Neural cell (in vitro differentiated cells): ENCODE measurements around the gene PRRC2B. TPM values are rescaled to one million over a fixed set of nuclear protein-coding genes. Genes with fewer than 3 reads are reported as not detected.

Experiments
- H2AFZ ChIP-seq: fragments of 200-600, 300-800 bp; sonication (generic), shearing (Covaris generic); 2 replicates; pipeline ENCODE4 v1.6.0; 2014; ENCODE audit warnings: low read depth, mild to moderate bottlenecking, antibody characterized with exemption, low read length, moderate library complexity
- H3F3A ChIP-seq: fragments of 200-600 bp; shearing (Covaris generic); 2 replicates; pipeline ENCODE4 v1.6.1; 2016; ENCODE audit warnings: mild to moderate bottlenecking, moderate library complexity, mixed read lengths, antibody characterized with exemption, low read length; ENCODE audit not compliant: insufficient read depth, poor library complexity, severe bottlenecking
- H3K27ac ChIP-seq: fragments of 200-600, 300-800 bp; sonication (generic), shearing (Covaris generic); 2 replicates; pipeline ENCODE4 v1.5.1; 2014; ENCODE audit warnings: mild to moderate bottlenecking, low read length, moderate library complexity
- H3K27me3 ChIP-seq: fragments of 300-800, 200-600 bp; sonication (generic), shearing (Covaris generic); 2 replicates; pipeline ENCODE4 v1.6.0; 2014; ENCODE audit warnings: mild to moderate bottlenecking, low read depth, low read length, moderate library complexity; ENCODE audit not compliant: insufficient read depth
- H3K36me3 ChIP-seq: fragments of 300-800, 200-600 bp; sonication (generic), shearing (Covaris generic); 2 replicates; pipeline ENCODE4 v1.5.1; 2014; ENCODE audit warnings: mild to moderate bottlenecking, antibody characterized with exemption, low read length, moderate library complexity; ENCODE audit not compliant: insufficient read depth
- H3K4me2 ChIP-seq: fragments of 300-800, 200-600 bp; sonication (generic), shearing (Covaris generic); 2 replicates; pipeline ENCODE4 v1.6.0; 2014; ENCODE audit warnings: mild to moderate bottlenecking, low read length
- H3K4me3 ChIP-seq: fragments of 300-800, 200-600 bp; sonication (generic), shearing (Covaris generic); 2 replicates; pipeline ENCODE4 v1.5.1; 2014; ENCODE audit warnings: mild to moderate bottlenecking, low read length, moderate library complexity
- H3K79me2 ChIP-seq: fragments of 200-600 bp; shearing (Covaris generic); replicated peaks from 2 replicates; pipeline ENCODE4 v1.6.0; 2014; ENCODE audit warnings: mild to moderate bottlenecking, low read length, moderate library complexity; ENCODE audit not compliant: insufficient read depth
- H3K9ac ChIP-seq: fragments of 300-800, 200-600 bp; sonication (generic), shearing (Covaris generic); 2 replicates; pipeline ENCODE4 v1.6.1; 2016; ENCODE audit warnings: mild to moderate bottlenecking, low read length, mixed read lengths
- H3K9me2 ChIP-seq: fragments of 200-600 bp; shearing (Covaris generic); 2 replicates; pipeline ENCODE4 v1.6.1; 2016; ENCODE audit warnings: mild to moderate bottlenecking, low read length, mixed read lengths; ENCODE audit not compliant: insufficient read depth
- H3K9me3 ChIP-seq: fragments of 200-600, 300-800 bp; sonication (generic), shearing (Covaris generic); 2 replicates; pipeline ENCODE4 v1.6.1; 2016; ENCODE audit warnings: mild to moderate bottlenecking, mixed run types, low read length, moderate library complexity, mixed read lengths
- H4K20me1 ChIP-seq: fragments of 200-600 bp; shearing (Covaris generic); 2 replicates; pipeline ENCODE4 v1.6.1; 2016; ENCODE audit warnings: mild to moderate bottlenecking, mixed run types; ENCODE audit not compliant: insufficient read depth
- CTCF ChIP-seq: fragments of 450-650 bp; IDR thresholded peaks from 2 replicates; pipeline ENCODE4 v1.5.1; 2014; ENCODE audit warnings: antibody characterized with exemption, mild to moderate bottlenecking, moderate library complexity; ENCODE audit not compliant: poor library complexity, severe bottlenecking
- EP300 ChIP-seq: fragments of 450-650 bp; conservative IDR thresholded peaks from 2 replicates; pipeline ENCODE4 v1.6.1; 2014; ENCODE audit warnings: antibody characterized with exemption, mild to moderate bottlenecking, moderate library complexity; ENCODE audit not compliant: poor library complexity, severe bottlenecking
- EZH2 ChIP-seq: fragments of 200-600, 300-800 bp; shearing (Covaris generic), sonication (generic); IDR thresholded peaks from 2 replicates; pipeline ENCODE4 v1.6.1; 2014; ENCODE audit warnings: antibody characterized with exemption, low read length, borderline replicate concordance, mild to moderate bottlenecking; ENCODE audit not compliant: insufficient read depth, poor library complexity, severe bottlenecking
- MXI1 ChIP-seq: fragments of 450-650 bp; conservative IDR thresholded peaks from 2 replicates; pipeline ENCODE4 v1.6.1; 2014; ENCODE audit warnings: antibody characterized with exemption, mild to moderate bottlenecking; ENCODE audit not compliant: poor library complexity, severe bottlenecking
- POLR2AphosphoS5 ChIP-seq: IDR thresholded peaks from 2 replicates; pipeline ENCODE4 v1.6.1; 2012
- RAD21 ChIP-seq: fragments of 450-650 bp; conservative IDR thresholded peaks from 2 replicates; pipeline ENCODE4 v1.6.1; 2014; ENCODE audit warnings: antibody characterized with exemption, mild to moderate bottlenecking, moderate library complexity
- REST ChIP-seq: IDR thresholded peaks from 2 replicates; pipeline ENCODE4 v1.6.1; 2012; ENCODE audit warnings: borderline replicate concordance
- SMC3 ChIP-seq: fragments of 450-650 bp; conservative IDR thresholded peaks from 2 replicates; pipeline ENCODE4 v1.6.1; 2014; ENCODE audit warnings: antibody characterized with exemption, mild to moderate bottlenecking, moderate library complexity; ENCODE audit not compliant: poor library complexity
- TAF1 ChIP-seq: IDR thresholded peaks from 2 replicates; pipeline ENCODE4 v1.6.1; 2012; ENCODE audit warnings: low read depth
- polyA plus RNA-seq: library from polyadenylated mRNA; depleted of rRNA; stranded (reverse); fragments of >200 nt; gene quantifications from 2 replicates; pipeline ENCODE4 v1.2.3, GENCODE V29; 2014

PRRC2B gene
- polyA plus RNA-seq, 1 donor from 2014 or later = 89.5 TPM

- Histone ChIP-seq H4K20me1 (peaks cover 3% of the 10 kb centered on the region), H3K9me3 (no peaks in the 10 kb centered on the region), H3K27ac (no peak overlapping the region), H3K36me3 (peaks cover 4% of the 10 kb centered on the region), H3K9ac (no peak overlapping the region), H3K4me3 (no peak overlapping the region), H3K9me2 (no peaks in the 10 kb centered on the region), H3K27me3 (no peaks in the 10 kb centered on the region), H3K79me2 (peaks cover 11% of the 10 kb centered on the region), H3F3A (no peaks in the 10 kb centered on the region), H2AFZ (no peak overlapping the region), H3K4me2 (no peak overlapping the region)
- TF ChIP-seq POLR2AphosphoS5 (no peak), RAD21 (no peak), EZH2 (no peak)
Observed at GRCh38 chr9:131464354-131465000, 70.6 kb downstream of the PRRC2B start.

GRCh38 chr9:131465401-131465800 is 71.5 kb downstream of the PRRC2B start:
- H3K79me2 ChIP-seq = peaks cover 13% of the 10 kb centered on the region
- H3K4me2 ChIP-seq = no peak overlapping the region
- no peak overlapping the region for H3K27ac ChIP-seq
- H3K9me3 ChIP-seq = no peaks in the 10 kb centered on the region
- H2AFZ ChIP-seq = no peak overlapping the region
- TF ChIP-seq EP300 = no peak
- TF ChIP-seq TAF1 = no peak
- TF ChIP-seq POLR2AphosphoS5 = no peak
- TF ChIP-seq RAD21 = no peak
- TF ChIP-seq CTCF = no peak
- no peak for TF ChIP-seq EZH2
- TF ChIP-seq SMC3 = no peak
- no peak for TF ChIP-seq REST
- TF ChIP-seq MXI1 = no peak
- H3K27me3 ChIP-seq = no peaks in the 10 kb centered on the region
- H3K9ac ChIP-seq = no peak overlapping the region
- H3K9me2 ChIP-seq = no peaks in the 10 kb centered on the region
- peaks cover 3% of the 10 kb centered on the region for H4K20me1 ChIP-seq
- no peak overlapping the region for H3K4me3 ChIP-seq
- H3F3A ChIP-seq = no peaks in the 10 kb centered on the region
- H3K36me3 ChIP-seq = peaks cover 8% of the 10 kb centered on the region
